Ecto neural progenitor cell (in vitro differentiated cells): ENCODE data around the gene LRCH2.
"Not testable (repeated sequence)": the region's sequence is repeated elsewhere in the genome, so short reads cannot be mapped to it uniquely, and the experiment has no call there.

Source experiments
- DNase-seq: peaks from one replicate; pipeline ENCODE4 v3.0.0-alpha.2; 2018; ENCODE audit warnings: low spot score

The LRCH2 gene

DNA sequence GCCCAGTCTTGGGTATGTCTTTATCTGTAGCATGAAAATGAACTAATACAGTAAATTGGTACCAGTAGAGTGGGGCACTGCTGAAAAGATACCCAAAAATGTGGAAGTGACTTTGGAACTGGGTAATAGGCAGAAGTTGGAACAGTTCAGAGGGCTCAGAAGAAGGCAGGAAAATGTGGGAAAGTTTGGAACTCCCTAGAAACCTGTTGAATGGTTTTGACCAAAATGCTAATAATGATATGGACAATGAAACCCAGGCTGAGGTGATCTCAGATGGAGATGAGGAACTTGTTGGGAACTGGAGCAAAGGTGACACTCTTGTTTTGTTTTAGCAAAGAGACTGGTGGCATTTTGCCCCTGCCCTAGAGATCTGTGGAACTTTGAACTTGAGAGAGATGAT is 24.3 kb downstream of the LRCH2 start:
- DNase-seq, result not testable (repeated sequence)

DNA sequence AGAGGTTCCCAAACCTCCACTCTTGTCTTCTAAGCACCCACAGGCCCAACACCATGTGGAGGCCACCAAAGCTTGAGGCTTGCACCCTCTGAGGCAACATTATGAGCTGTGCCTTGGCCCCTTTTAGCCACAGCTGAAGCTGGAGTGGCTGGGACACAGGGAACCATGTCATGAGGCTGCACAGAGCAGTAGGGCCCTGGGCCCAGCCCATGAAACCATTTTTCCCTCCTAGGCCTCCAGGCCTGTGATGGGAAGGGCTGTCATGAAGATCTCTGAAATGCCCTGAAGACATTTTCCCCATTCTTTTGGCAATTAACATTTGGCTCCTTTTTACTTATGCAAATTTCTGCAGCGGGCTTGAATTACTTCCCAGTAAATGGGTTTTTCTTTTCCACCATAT is 29.9 kb downstream of the LRCH2 start:
- no peak for DNase-seq

DNA sequence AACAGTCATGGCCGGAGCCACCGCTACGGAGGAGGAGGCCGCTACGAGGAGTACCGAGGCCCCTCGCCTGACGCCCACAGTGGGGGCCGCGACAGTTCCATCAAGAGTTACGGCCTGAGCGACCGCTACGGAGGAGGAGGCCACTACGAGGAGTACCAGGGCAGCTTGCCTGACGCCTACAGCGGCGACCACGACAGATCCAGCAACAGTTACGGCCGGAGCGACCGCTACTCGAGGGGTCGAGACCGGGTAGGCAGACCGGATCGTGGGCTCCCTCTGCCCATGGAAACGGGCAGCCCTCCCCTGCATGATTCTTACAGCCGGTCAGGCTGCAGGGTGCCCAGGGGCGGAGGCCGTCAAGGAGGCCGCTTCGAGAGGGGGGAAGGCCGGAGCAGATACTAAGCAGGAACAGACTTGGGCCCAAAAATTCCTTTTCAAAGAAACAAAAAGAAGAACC is 41.6 kb downstream of the LRCH2 start:
- DNase-seq, result no peak

DNA sequence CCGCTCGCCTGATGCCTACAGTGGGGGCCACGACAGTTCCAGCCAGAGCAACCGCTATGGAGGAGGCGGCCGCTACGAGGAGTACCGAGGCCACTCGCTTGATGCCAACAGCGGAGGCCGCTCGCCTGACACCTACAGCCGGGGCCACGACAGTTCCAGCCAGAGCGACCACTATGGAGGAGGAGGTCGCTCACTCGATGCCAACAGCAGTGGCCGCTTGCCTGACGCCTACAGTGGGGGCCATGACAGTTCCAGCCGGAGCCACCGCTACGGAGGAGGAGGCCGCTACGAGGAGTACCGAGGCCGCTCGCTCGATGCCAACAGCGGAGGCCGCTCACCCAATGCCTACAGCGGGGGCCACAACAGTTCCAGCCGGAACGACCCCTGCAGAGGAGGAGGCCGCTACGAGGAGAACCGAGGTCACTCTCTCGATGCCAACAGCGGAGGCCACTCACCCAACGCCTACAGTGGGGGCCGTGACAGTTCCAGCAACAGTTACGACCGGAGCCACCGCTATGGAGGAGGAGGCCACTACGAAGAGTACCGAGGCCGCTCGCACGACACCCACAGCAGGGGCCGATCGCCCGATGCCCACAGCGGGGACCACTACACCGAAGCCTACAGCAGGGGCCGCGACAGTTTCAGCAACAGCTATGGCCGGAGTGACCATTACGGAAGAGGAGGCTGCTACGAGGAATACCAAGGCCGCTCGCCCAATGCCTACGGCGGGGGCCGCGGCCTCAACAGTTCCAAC is 42.2 kb downstream of the LRCH2 start:
- DNase-seq, result no peak

DNA sequence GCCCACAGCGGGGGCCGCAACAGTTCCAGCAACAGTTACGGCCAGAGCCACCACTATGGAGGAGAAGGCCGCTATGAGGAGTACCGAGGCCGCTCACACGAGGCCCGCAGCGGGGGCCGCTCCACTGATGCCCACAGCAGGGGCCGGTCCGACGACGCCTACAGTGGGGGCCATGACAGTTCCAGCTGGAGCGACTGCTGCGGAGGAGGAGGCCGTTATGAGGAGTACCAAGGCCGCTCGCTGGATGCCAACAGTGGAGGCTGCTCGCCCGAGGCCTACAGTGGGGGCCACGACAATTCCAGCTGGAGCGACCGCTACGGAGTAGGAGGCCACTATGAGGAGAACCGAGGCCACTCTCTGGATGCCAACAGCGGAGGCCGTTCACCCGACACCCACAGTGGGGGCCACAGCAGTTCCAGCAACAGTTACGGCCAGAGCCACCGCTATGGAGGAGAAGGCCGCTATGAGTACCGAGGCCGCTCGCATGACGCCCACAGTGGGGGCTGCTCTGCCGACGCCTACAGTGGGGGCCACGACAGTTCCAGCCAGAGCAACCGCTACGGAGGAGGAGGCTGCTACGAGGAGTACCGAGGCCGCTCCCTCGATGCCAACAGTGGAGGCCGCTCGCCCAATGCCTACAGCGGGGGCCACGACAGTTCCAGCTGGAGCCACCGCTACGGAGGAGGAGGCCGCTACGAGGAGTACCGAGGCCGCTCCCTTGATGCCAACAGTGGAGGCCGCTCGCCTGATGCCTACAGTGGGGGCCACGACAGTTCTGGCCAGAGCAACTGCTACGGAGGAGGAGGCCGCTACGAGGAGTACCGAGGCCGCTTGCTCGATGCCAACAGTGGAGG is 43.0 kb downstream of the LRCH2 start:
- no peak for DNase-seq

DNA sequence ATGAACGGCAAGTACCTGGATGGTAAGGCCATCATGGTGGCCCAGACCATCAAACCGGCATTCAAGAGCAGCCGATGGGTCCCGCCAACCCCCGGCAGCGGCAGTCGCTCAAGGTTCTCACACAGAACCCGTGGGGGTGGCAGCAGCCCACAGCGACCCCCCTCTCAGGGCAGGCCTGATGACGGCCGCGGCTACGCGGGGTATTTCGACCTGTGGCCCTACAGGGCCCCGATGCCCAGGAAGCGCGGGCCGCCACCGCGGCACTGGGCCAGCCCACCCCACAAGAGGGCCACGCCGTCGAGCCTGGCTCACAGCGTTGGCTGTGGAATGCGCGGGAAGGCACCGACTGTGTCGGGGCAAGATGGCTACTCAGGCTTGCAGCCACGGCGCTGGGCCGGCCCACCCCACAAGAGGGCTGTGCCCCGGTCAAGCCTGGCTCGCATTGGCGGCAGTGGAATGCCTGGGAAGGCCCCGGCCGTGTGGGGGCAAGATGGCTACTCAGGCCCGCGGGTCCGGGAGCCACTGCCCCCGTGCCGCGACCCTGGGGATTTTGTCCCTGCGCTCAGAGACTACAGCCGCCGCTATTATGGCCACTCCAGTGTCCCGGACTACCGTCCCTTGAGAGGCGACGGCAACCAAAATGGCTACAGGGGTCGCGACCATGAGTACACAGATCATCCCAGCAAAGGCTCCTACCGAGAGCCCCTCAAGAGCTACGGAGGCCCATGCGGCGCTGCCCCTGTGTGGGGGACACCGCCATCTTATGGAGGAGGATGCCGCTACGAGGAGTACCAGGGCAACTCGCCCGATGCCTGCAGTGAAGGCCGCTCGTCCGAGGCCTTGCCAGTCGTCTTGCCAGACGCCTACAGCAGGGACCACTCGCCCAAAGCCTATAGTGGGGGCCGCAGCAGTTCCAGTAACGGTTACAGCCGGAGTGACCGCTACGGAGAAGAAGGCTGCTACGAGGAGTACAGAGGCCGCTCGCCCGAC is 44.0 kb downstream of the LRCH2 start:
- DNase-seq, result no peak

DNA sequence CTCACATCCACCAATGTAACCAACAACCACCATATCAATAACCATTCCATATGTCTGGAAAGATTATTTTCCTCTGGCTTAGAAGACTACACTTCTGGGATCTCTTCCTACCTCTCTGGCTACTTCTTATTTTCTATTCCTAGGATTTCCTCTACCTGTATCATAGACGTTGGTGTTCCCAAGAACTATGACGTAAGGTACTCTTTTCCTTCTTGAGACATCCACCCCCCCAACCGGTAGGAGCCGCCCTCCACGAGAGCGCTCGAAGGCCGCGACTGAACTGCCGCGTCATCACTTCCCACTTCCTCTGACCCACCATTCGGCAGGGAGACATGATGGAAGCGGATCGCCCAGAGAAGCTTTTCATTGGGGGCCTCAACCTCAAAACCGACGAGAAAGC is 44.8 kb downstream of the LRCH2 start, which contains the start of gene RBMXL3:
RBMXL3 (plus strand) TSS at position 301 of the 400 bp plus-strand sequence; CDS start at position 333, 32 bp downstream.
- DNase-seq, result no peak

DNA sequence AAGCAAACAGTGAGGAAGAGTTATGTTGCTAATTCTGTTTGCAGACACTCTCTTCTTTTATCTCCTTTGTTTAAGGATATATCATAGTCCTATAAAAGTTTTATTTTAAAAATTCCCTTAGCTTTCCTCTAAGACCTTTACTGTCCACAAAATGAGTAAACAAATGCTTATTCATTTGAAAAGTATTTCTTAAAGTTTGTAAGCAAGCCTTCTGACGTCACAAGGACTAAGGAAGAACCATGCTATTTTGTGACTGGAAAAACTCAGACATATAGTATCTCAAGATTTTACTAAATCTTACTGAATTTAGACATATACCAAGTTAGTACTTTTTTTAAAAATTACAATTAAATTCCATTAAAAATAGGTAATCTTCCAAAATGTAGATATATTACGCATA is 49.9 kb downstream of the LRCH2 start:
- DNase-seq, result no peak

DNA sequence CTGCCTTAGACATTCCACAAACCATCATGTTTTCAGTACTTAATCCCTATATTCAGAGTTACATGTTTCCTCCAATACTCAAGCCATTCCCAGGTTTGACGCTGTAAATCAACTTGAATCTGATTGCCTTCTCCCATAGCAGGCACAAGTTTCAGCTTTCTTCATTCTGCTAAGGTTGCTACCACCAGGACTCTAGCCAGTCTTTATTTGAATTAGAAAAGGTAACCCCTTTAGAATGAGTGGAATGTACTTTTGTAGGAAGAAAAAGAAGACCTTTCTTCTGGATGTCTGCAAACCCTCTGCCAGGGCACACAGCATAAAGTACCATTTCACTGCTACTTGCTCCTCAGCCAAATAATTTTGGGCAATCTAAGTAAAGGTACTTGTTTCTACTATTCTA is 55.4 kb downstream of the LRCH2 start:
- DNase-seq, result no peak

DNA sequence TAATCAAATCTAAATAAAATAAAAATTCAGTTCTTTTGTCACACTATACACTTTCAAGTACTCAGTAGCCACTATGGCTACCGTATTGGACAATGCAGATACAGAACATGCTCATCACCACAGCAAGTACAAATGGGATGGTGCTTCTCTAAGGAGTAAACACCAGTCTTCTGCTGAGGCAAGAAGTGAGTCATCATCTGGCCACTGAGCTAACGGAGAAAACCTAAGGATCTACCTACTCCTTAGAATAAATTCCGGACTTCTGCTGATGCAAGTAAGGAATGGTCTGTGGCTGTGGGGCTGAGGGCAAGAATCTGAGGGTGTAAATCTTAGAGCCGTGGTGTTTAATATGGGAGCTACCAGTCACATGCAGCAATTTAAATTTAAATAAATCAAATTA is 56.0 kb downstream of the LRCH2 start:
- DNase-seq, result no peak

DNA sequence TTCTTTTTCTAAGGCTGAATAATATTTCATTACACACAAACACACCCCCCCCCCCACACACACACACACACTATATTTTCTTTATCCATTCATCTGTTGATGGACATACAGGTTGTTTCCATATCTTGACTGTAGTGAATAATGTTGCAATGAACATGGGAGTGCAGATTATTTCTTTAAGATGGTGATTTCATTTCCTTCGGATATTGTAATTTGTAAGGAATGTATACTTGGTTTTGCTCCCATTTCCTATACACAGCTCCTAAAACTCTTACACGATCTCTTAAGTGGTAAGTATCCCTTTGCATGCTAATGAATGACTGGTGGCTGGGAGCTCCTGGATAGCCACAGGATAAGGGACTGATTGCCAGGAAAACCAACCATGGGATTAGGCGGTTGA is 59.3 kb downstream of the LRCH2 start:
- no peak for DNase-seq

DNA sequence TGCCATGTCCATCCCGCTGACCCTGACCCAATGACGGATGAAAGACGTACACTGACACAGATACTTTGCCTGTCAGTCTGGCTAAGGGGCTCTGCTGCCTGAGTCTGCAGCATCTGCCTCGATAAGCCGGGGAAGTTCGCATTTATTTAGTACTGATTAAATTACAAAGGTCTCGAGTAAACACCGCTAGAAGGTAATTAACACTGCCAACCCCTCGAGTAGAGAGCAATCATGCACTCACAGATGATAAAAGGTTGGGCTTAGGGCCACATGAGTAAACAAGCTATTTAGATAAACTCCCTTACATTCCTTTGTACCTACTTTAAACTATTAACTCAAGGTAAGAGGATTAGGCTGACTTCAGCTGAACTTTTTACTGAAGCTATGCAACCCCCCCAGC is 60.7 kb downstream of the LRCH2 start:
- no peak for DNase-seq

DNA sequence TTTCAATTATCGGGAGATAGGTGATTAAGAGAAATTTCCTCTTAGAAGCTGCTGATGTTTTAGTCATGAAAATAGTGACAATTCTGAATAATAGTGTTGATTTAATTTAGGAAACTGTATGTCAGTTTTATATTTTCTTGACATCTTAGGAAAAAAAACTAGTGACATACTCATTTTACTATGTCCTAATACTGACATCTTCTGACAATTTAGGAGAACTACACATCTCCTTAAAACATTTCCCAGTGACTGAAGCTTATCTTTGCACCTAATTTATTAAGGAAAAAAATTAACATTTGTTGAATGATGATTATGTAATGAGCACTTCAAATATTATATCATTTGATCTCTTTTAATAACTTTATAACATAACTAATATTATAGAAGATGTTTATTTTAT is 86.7 kb downstream of the LRCH2 start:
- no peak for DNase-seq

DNA sequence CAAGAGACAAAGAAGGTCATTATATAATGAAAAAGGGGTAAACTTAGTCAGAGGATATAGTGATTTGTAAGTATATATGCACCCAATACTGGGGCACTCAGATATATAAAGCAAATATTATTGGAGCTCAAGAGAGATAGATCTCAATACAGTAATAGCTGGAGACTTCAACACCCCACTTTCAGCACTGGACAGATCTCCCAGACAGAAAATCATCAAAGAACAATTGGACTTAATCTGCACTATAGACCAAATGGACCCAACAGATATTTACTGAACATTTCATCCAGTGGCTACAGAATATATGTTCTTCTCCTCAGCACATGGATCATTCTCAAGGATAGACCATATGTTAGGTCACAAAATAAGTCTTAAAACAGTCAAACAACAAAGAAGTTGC is 91.8 kb downstream of the LRCH2 start:
- DNase-seq, result no peak

DNA sequence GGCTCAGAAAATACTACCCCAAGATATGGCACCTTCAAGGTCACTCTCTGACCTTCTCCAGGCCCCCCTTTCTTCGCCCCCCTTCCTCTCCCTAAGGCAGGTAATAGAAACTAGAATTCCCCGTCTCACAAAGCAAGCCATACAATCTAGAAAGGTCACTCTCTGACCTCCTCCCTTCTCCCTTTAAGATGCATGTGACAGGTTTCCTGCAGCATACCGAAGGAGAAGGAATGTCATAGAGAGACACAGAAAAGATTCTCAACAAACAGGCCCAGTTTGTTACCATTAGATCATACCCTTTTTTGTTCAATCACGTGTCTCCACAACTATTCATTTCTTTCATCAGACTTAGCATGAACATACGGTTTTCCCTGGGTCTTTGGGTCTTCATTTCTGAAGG is 95.9 kb downstream of the LRCH2 start:
- DNase-seq, result no peak

DNA sequence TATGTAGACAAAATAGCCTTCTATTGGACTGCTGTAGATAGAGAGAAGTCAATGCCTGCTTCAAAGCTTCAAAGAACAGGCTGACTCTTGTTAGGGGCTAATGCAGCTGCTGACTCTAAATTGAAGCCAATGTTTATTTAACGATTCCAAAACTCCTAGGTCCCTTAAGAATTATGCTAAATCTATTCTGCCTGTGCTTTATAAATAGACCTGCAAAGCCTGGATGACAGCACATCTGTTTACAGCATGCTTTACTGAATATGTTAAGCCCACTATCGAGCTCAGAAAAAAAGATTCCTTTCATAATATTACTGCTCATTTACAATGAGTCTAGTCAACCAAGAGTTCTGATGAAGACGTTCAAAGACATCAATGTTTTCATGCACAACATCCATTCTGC is 99.5 kb downstream of the LRCH2 start:
- DNase-seq, result no peak

DNA sequence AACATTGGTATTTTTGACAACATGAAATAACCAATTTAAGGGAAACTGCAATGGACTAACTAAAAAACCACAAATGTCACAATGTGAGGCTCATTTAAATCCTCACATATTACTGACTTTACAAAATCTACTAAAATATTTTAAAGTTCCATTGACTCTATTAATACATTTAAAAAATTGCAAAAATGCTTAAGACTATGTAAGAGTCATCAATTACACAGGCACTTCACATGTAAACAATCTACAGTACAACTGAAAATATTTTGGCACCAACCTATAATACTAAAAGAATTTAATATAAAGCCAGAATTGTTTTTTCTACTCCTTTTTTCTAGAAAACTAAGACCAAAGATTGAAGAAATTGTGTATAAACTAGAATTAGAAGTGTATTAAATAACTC is 121.5 kb downstream of the LRCH2 start:
- DNase-seq, result no peak

DNA sequence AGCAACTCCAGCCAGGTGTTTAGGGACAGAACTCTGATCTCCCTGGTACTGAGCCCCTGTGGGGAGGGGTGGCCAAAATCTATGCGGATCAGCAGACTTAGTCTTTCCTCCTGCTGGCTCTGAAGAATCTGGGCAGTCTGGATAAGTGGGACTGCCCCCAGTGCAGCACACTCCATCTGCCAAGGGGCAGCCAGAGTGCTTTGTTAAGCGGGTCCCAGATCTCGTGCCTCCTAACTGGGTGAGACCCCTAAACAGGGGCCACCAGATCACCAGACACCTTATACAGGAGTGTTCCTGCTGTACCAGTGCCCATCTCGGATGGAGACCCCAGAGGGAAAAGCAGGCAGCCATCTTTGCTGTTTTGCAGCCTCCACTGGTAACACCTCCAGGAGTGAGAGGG is 135.0 kb downstream of the LRCH2 start:
- no peak for DNase-seq

DNA sequence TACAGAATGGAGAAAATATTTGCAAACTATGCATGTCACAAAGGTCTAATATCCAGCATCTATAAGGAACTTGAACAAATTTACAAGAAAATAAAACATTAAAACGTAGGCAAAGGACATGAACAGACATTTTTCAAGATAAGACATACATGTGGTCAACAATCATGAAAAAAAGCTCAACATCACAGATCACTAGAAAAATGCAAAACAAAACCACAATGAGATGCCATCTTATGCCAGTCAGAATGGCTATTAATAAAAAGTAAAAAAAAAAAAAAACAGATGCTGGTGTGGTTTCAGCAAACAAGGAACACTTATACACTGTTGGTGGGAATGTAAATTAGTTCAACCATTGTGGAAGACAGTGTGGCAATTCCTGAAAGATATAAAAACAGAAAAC is 140.7 kb downstream of the LRCH2 start:
- DNase-seq, result no peak

DNA sequence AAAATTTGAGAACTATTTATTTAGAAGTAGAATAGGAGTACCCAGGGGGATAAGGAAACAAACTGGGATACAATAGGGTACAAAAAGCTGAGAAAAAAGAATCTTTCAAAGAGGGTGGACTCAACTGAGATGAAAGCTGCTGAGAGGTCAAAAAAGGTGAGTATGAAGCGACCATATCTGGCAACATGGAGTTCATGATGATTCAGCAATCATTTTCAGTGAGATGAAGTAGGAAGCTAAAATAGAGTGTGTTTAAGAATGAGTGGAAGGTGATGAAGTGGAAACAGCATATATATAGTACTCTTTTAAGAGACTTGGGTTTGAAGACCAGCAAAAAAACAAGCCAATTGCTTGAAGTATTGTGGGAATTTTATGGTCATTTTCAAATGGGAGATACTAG is 144.5 kb downstream of the LRCH2 start:
- DNase-seq, result no peak

DNA sequence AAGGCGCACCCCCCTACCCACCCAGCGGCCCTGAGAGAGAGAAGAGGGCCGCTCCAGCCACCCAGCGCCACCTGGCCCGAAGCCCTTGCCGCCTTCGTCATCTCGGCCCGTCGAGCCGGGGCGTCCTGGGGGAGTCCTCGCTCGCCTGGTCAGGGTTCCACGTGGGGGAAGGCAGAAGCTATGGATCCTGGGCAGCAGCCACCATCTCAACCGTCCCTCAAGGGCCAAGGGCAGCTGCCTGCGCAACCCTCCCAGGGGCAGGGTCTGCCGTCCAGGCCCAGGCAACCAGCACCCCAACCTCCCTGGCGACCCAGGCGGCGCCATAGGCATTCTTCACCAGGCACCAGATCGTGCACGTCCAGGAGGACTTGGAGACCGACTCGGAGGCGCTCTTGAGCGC is 165.0 kb downstream of the LRCH2 start:
- no peak for DNase-seq

DNA sequence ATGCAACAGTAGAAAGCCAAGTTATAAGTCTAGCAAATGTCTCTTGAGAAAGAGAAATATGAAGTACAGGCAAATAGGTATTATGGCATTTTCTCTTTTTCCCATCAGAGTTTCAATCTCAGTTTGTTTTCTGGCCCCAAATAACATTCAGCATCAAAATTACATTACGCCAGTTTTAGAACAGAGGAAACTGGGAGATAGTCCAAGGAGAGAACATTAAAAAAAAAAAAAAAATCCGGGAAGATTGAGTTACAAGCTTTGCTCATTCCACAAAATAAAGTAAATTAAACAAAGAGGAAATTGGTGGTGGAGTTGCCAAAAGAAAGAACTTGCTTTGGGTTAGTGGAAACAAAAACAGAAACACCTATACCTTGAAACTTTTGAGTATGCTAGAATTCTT is 166.1 kb downstream of the LRCH2 start:
- no peak for DNase-seq
